GM21515 (cell line): ENCODE measurements around the gene USP8.
"Not testable (repeated sequence)": the region's sequence is repeated elsewhere in the genome, so short reads cannot be mapped to it uniquely, and the experiment has no call there.

ENCODE experiments used
- ATAC-seq: cut with Tn5 transposase; IDR thresholded peaks from one replicate; pipeline ENCODE4 v1.9.1; 2021; ENCODE audit not compliant: unreplicated experiment

USP8 gene

GRCh38 chr15:50424066-50424890 is at the start of gene USP8:
TSS of gene USP8 (plus strand) at chr15:50424405. CDS start at chr15:50439074, 14,669 bp downstream.
- ATAC-seq: peak; percentile 90

DNA sequence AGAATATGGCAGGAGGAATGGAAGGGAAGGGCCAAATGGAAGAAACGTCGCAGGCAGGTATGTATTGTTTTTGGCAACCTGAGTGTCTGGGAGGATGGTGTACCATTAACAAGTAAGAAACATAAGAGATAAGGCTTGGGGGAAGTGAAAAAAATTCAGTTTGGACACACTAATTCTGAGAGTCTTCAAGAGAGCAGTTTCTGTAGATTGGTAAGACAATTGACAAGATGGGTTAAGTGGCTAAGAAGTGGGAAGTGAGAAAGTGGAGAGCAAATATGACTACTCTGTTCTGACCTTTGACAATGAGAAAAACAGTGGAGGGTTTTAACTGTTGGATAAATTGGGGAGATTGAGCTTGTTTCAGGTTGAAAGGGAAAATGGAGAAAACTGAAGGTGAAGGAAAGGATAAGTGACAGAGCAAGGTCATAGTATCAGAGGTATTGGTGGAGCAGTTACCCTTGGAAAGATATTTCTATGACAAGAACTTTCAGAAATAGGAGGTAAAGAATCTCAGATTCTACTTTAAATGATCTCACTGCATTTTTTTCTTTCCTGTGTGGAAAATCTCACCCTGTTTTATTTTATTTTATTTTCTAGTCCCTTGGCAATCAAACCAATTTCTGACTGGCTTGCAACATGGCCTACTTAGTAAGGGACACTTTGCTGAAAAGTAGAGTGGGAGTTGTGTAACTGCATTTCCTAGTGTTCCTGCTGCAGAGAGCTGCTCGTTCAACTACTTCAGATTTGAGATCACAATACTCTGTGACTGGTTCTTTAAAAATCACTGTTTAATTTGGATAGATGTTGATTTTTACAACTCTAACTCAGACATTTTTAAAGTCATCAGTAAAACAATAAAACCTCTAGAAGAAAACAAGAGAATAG is 46.1 kb upstream of the USP8 start:
- peak; percentile 99 for ATAC-seq

GRCh38 chr15:50378776-50379175 is 45.4 kb upstream of the USP8 start:
- no peak for ATAC-seq

DNA sequence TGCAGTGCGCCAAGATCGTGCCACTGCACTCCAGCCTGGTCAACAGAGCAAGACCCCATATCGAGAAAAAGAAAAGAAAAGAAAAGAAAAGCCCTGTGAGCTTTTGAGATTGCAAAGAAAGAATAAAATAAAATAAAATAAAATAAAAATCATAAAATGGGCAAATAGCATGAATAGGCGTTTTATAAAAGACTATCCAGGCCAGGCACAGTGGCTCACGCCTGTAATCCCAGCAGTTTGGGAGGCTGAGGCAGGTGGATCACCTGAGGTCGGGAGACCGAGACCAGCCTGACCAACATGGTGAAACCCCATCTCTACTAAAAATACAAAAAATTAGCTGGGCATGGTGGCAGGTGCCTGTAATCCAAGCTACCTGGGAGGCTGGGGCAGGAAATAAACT is 44.8 kb upstream of the USP8 start:
- not testable (repeated sequence) for ATAC-seq

DNA sequence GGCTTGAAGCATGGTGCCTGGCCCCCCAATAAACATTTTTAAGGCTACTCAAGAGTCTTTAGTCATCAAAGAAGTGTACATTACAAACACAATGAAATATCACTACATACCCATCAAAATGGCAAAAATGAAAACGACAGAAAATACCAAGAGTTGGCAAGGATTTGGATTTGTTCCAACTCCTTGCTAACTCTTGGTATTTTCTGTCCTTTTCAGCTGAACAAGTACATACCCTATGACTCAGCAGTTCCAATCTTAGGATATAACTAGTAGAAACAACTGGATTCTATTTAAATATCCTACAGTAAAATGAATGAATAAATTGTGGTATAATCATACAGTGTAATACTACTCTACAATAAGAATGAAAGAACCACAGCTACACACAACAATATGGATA is 44.1 kb upstream of the USP8 start:
- no peak for ATAC-seq

GRCh38 chr15:50381438-50381837 is 42.8 kb upstream of the USP8 start:
- no peak for ATAC-seq

GRCh38 chr15:50382408-50382807 is 41.8 kb upstream of the USP8 start:
- ATAC-seq: not testable (repeated sequence)

DNA sequence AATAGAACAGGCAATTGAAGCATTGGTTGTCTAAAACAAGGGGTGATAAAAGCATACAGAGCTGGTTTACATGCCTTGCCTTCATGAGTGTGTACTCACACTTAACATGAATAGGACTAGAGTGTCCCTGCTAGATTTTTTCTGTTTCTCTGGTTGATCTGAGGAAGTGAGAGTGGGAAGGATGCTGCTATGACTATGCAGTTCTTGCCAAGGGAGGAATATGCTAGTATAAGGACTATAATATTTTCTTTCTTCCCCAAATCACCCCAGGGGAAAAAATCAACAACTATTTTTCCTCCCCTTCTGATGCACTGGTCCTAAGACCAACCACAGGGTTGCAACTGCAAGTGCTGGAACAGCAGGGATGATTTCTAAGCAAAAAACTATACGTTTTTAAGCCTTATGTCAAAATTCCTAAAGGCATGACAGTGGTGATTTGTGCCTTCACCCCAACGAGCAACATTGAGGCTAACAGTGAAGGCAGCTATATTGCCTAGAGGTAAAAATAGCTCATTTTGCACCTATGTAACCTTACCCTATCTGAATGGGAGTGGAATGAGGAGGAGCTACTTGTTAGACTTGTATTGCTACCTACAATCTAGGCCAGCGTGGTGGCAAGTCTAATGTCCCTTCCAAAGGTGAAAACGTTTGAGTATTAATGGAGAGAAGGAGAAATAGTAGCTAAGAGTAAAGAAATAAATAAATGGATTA is 33.5 kb upstream of the USP8 start:
- ATAC-seq: no peak

- not testable (repeated sequence) for ATAC-seq
Measured at GRCh38 chr15:50391561-50391960, 32.6 kb upstream of the USP8 start.

DNA sequence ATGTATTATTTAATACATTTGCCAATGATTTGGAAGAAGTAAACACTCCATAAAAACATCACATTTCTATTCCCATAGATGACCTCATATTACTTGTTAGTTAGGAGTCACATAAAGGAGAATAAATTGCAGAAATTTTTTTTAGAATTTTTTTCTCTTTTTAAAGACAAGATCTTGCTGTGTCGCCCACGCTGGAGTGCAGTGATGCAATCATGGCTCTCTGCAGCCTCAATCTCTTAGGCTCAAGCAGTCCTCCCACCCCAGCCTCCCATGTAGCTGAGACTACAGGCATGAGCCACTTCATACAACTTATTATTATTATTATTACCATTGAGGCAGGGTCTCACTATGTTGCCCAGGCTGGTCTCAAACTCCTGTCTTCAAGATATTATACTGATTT is 12.3 kb upstream of the USP8 start:
- ATAC-seq: no peak

GRCh38 chr15:50414624-50415023 is 9.6 kb upstream of the USP8 start:
- no peak for ATAC-seq

DNA sequence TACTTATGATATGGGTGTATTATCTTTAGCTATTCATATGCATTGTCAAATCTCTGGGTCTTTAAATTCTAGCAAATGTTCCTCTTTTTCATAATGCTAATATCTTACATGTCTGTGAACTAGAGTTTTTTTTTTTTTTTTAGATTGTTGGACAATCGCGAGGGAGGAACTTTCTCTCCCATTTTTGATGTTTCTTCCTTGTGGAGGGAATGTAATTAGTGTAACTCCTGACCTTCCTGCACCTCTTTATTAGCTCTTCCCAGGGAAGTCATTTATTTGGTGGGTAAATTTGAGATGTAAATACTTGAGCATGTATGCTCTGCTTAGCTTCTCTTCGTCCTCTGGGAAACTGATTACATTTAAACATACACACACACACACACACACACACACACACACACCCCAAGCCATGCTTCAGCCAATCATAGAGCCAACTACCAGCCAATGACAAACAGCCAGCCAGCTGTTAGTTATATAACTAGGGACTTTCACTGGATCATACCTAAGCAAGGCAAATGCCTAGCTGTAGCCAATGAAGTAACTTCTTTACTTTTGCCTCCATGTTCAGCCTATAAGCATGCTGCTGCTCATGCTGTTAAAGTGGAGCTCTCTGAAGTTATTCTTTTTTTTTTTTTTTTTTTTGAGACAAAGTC is 8.3 kb upstream of the USP8 start:
- ATAC-seq: no peak

- ATAC-seq: no peak
Measured at GRCh38 chr15:50416890-50417289, 7.3 kb upstream of the USP8 start.

DNA sequence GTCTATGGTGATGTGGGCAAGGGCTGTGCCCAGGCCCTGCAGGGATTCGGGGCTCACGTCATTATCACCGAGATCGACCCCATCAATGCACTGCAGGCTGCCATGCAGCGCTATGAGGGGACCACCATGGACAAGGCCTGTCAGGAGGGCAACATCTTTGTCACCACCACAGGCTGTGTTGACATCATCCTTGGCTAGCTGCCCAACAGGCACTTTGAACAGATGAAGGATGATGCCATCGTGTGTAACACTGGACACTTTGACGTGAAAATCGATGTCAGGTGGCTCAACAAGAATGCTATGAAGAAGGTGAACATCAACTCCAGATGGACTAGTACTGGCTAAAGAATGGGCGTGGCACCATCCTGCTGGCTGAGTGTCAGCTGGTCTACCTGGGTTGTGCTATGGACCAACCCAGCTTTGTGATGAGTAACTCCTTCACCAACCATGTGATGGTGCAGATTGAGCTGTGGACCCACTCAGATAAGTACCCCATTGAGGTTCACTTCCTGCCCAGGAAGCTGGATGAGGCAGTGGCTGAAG is 6.1 kb upstream of the USP8 start:
- ATAC-seq: no peak

DNA sequence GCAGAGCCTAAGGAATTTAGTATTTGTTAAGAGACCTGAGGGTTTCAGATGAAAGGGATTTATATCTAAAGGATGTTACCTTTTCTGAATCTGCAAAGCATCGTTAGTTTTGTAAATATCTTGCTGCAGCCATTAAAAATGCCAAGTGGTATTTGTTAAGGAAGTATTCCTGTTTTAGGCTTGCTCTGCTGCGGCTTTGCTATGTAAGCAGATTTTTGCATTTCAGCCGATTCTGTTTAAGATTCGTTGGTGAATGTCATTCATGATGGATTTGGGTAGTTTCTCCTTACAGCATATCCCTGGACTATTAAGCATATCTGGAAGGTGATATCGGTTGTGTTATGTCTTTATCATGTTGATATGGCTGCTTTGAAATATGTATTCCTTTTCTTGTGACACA is 1.0 kb downstream of the USP8 start:
- ATAC-seq: no peak

DNA sequence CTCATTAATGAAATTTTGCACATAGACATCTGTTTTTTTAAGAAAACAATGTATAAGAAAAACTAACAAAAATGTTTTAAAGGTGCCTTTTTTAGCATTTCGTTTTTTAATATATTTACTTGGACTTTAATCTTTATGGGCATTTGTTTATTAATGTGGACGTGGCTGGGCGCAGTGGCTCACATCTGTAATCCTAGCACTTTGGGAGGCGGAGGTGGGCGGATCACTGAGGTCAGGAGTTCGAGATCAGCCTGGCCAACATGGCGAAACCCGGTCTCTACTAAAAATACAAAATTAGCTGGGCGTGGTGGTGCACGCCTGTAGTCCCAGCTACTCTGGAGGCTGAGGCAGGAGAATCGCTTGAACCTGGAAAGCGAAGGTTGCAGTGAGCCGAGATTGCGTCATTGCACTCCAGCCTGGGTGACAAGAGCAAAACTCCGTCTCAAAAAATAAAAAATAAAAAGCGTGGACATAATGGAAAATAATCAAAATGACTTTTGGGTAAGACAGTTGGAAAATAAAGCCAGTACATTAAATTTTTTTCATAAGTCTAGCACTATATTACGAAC is 1.6 kb downstream of the USP8 start:
- ATAC-seq: not testable (repeated sequence)

DNA sequence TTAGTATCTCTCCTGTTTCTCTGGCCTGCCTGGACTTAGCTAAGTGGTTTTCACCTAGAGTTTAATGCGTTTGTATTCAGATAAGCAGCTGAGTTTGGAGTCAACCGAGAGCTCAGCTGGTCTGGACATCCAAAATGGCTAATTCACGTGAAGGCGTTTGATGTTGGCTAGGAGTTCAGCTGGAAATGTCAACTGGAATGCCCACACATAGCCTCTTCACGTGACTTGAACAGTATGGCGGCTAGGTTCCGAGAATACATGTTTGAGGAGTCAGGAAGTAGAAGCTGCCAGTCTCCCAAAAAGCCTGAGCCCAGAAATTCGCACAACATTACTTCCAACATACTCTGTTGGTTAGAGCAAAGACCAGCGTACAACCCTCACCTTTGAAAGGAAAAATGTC is 2.2 kb downstream of the USP8 start:
- no peak for ATAC-seq

GRCh38 chr15:50431204-50431603 is 7.0 kb downstream of the USP8 start:
- no peak for ATAC-seq

GRCh38 chr15:50432230-50432629 is 8.0 kb downstream of the USP8 start:
- no peak for ATAC-seq

GRCh38 chr15:50435772-50436171 is 11.6 kb downstream of the USP8 start:
- no peak for ATAC-seq
